GM21526 (cell line): ENCODE data around the gene ZNF695.

Experiments used
- ATAC-seq: cut with Tn5 transposase; IDR thresholded peaks from one replicate; pipeline ENCODE4 v1.9.1; 2021; ENCODE audit warnings: moderate library complexity; ENCODE audit not compliant: unreplicated experiment, low FRiP score

ZNF695 gene

GRCh38 chr1:246959944-246960693, 47.7 kb downstream of the ZNF695 start:
- ATAC-seq = no peak

DNA sequence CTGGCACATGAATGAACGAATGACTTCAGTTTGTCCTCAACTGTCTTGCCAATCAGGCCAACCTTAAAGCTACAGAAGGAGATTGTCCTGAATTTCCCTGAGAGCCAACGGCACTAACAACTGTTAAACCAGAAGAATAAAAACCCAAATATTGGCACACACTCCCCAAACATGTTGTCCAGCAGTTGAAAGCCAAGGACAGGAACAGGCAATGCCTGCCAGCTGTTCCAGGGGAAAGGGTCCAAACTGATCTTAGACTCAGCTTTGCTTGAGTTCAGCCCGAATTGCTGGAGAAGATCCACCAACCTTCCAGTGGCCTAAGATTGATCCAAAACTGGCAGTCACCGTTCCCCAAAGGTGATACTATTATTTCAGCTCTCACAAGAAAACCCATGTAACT, 53.7 kb downstream of the ZNF695 start:
- no peak for ATAC-seq

- no peak for ATAC-seq
Measured at GRCh38 chr1:246951413-246951812, 56.4 kb downstream of the ZNF695 start.

GRCh38 chr1:246949956-246950355, 57.9 kb downstream of the ZNF695 start:
- no peak for ATAC-seq

DNA sequence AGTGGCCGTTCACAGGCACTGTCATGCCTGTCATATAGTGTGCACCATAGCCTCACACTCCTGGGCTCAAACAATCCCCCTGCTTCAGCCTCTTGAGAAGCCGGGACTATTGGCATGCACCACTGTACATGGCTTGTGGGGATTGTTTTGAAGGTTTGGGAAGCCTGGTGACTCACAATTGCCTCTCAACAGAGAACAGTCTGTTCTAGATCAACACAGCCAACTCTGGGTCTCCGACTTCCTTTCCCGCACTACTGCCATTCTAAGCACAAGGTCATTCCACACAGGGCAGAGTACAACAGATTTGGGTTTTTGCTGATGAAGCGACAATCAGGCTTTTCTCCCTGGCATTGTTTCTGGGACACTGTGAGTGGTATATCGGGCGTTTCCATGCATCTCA, 60.6 kb downstream of the ZNF695 start:
- ATAC-seq = no peak

- ATAC-seq = no peak
Measured at GRCh38 chr1:246946366-246946765, 61.5 kb downstream of the ZNF695 start.
